Globus pallidus (tissue), 1 donor: Measurements from ENCODE around the gene CCDC158.
A peak's percentile ranks its signal among the peaks of the same experiment; 100 is the strongest.
"Not testable (repeated sequence)": the region's sequence is repeated elsewhere in the genome, so short reads cannot be mapped to it uniquely, and the experiment has no call there.

ENCODE experiments used
- DNase-seq: peaks from one replicate; pipeline ENCODE4 v3.0.0-alpha.2; 2015; ENCODE audit warnings: low spot score

Gene CCDC158

DNA sequence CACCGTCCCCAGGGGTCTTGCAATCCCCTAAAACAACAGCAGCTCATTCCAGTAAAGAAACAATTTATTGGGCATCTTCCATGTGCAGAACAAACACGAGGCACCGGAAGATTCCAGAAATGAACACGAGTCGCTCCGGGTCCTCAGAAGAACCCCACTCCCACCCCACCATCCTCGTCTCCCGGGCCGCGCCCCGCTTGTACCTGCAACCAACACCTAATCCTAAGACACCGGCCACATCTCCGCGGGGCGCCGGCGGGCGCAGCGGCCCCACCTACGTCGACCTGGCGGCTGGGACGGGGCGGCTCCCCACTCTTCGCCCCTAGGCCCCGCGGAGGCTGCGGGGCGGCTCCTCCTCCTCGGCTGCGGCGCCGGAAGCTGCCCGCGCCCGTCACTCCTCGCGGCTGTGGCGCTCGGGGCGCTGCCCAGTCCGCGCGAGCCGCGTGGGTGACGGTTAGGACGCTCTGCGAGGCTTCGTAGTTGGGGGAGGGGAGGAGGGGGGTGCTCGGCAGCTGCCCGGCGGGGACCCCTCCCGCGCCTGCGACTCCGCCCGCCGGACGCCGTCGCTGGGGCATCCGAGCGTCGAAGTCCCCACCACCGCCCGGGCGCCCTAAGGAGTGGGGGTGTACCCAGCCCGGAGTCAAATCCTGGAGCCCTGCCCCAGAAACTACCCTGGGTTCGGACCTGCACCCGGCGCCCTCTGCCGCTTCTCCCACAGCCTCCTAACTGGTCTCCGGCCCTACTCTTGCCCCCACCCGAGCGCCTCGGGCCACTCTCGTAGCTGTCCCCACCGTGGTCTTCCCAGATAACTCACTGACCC is at the start of gene CCDC158:
Gene CCDC158 (minus strand): TSS at position 380 of the 820 bp plus-strand sequence. CDS start 17,934 bp downstream, outside the sequence.
- DNase-seq, result no peak

- DNase-seq, result no peak
These were observed 49.6 kb upstream of the CCDC158 start for GRCh38 chr4:76470532-76470931.

DNA sequence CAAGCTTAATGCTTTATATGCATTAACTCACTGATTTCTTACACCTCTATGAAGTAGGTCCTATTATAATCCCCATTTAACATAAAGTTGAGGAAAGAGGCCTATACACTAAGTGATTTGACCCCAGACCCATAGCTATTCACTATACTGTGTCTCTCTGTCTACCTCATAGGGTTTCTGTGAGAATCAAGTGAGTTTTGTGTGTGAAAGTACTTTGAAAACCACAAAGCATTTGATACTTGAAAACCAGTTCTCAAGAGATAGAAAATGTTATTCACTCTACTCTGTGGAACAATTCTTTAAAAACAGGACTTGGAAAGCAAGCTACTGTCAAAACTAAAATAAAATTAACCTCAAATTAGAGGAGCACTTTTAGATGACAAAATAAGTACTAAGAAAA is 49.1 kb upstream of the CCDC158 start:
- DNase-seq, result no peak

- no peak for DNase-seq
These were observed 42.6 kb upstream of the CCDC158 start for GRCh38 chr4:76463568-76463967.

DNA sequence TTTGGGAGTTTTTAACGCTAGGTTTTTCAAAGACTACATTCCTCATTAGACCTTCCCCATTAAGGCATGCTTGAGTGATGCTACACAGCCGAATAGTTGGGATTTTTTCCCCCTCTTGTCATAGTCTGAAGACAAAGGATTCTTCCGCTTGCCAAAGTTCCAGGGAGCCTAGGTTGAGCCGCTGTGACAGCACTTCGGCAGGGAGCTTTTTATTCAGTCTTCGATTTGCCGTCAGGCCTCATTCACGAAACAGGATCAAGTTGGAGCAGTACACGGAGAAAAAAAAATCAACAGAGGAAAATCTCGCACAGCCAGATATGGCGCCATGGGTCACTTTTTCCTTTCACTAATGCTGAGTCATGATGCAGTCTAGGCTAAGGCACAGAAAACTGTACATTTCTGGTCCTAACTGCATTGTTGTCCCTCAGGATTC is 38.4 kb upstream of the CCDC158 start:
- no peak for DNase-seq

DNA sequence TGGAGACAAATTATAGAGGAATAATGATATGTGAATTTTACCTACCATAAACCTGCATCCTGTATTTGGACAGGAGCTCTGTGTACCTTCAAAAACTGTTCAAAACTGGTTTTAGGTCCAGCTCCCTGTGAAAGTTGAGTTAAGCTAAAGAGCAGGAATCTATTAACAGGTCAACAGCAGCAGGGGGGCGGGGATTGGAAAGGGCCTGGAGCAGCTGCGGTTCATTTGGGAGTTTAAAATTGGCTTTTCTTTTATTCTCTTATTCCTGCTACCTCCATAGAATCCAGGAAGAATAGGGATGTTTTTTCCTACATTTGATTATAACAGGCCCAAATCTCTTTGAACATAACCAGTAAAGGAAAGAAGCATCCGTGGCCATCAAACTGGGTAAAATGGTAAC is 37.9 kb upstream of the CCDC158 start:
- no peak for DNase-seq

GRCh38 chr4:76458297-76458696 is 37.4 kb upstream of the CCDC158 start:
- DNase-seq, result no peak

DNA sequence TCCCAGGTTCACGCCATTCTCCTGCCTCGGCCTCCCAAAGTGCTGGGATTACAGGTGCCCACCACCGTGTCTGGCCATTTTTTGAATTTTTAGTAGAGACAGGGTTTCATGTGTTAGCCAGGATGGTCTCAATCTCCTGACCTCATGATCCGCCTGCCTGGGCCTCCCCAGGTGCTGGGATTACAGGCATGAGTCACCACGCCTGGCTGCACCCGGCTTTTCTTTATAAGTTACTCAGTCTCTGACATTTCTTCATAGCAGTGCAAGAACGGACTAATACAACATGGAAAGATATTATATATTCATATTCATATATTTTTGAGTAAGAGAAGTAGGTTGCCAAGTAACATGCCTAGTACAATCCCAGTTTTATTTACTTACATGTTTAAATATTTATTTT is 36.9 kb upstream of the CCDC158 start:
- DNase-seq, result no peak

DNA sequence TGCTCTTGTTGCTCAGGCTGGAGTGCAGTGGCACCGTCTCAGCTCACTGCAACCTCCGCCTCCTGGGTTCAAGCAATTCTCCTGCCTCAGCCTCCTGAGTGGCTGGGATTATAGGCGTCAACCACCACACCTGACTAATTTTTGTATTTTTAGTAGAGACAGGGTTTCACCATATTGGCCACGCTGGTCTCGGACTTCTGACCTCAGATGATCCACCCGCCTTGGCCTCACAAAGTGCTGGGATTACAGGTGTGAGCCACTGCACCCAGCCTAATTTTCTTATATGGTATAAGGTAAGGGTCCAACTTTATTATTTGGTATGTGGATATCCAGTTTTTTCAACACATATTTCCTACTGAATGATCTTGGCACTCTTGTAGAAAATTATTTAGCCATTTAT is 33.1 kb upstream of the CCDC158 start:
- DNase-seq, result not testable (repeated sequence)

DNA sequence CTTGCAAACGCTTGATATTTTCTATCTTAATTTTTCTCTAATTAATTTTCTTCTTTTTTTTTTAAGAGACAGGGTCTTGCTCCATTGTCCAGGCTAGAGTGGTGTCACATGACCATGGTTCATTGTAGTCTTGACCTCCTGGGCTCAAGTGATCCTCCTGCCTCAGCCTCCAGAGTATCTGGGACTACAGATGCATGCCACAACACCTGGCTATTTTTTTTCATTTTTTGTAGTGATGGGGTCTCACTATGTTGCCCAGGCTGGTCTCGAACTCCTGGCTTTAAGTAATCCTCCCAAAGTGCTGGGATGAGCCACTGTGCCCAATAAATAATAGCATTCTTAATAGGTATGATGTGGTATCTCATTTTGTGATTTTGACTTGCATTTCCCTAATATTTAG is 32.3 kb upstream of the CCDC158 start:
- DNase-seq, result no peak

- DNase-seq, result no peak
These were observed 28.9 kb upstream of the CCDC158 start for GRCh38 chr4:76449833-76450232.

- DNase-seq, result no peak
These were observed 28.4 kb upstream of the CCDC158 start for GRCh38 chr4:76449362-76449767.

- no peak for DNase-seq
These were observed 27.3 kb upstream of the CCDC158 start for GRCh38 chr4:76448211-76448610.

DNA sequence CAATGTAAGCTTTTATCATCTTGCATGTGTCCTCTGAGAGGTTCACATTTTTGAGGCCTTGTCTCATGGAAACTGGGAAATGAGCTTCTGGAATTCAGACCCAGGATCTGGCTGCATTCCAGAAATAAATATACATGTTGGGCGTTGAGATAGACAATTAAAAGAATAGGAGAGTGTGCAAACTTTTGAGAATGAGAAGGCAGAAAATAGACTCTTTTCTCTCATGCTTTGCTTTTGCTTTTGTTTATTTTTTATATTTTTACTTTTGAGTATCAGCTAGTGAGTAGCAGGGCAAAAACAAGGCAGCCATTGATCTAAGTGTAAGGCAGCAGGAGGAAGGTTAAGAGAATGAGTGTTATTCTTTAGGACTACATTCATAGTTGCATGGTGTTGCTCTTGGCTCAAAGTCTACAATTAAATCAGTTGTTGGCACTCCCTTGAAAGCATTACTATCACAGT is 26.5 kb upstream of the CCDC158 start:
- DNase-seq, result peak; percentile 58

DNA sequence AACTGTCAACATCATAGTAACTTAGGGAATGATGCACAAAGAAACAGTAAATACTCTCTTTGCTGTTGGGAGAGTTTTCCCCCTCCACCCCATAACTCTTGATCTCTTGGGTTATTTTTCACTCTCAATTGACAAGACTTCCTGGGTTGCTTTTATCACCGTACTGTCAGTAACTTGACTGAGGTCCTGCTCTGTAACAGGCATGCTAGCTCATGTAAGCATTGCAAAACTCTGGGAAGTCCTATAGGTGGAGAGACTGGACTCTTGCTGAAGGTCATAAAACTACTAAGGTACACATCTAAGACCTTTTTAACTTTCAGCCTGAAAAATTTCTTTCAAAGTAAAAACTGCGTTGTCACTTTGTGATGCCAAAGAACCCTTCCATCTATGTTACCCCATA is 25.0 kb upstream of the CCDC158 start:
- DNase-seq, result no peak

DNA sequence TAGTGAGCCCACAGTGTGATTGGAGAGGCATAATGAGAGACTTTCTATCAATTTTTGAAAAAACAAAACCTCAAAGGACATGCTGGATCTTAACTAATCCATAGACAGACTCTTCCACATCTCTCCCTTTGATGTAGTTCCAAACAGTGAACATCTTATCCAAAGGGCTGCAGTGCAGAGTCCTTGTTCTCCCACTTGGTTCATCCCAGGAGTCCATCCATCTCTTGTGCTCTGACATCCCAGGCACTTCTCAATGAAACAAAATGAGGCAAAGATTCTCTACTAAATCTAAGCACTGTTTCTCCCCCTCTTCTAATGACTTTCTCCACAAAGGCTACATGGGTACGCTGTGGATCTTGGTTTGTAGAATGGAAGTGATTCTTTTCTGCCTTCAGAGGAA is 22.4 kb upstream of the CCDC158 start:
- no peak for DNase-seq

GRCh38 chr4:76442807-76443206 is 21.9 kb upstream of the CCDC158 start:
- DNase-seq, result no peak

DNA sequence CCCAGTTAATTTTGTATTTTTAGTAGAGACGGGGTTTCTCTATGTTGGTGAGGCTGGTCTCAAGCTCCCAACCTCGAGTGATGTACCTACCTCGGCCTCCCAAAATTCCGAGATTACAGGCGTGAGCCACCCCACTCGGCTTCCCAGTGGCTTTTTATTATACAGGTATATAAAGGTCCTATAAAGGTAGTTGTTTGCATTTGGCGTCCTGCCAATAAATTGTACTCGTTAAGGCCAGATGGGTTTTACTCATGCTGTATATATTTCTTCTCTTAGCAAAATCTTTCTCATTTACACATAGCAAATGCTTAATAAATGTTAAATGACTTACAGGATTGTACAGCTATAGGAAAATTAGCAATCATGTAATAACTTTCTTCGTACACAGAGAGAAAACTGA is 20.9 kb upstream of the CCDC158 start:
- no peak for DNase-seq

GRCh38 chr4:76439491-76439890 is 18.6 kb upstream of the CCDC158 start:
- no peak for DNase-seq

DNA sequence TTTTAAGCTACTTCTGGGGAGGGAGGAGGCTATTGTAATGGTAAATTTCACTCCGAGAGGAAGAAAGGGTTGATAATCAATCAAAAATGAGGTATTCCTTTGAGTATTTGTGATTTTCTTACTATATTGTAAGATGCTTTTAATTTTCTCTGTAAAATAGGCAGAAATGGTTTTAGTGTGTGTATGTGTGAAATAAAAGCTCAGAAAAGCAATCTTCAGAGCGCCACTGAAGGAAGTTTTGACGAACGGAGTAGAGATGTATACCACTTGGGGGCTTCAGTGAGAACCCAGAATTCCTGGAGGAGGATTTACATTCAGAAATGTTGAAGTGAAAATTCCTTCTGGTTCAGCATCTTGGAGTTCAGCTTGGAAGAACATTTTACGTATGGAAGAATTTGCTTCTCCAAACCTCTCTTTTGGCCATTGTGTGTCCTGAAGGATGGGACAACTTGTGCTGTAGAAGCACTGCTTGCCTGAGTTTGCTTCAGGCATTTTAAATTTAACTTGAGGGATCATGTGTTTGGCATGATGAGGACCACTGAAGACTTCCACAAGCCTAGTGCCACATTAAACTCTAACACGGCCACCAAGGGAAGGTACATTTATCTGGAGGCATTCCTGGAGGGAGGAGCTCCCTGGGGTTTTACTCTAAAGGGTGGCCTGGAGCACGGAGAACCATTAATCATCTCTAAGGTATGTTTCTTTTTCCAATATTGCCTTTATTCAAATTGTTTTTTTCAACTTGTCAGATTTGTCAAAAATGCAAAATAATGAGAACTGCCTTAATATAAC is 14.8 kb upstream of the CCDC158 start:
- no peak for DNase-seq

DNA sequence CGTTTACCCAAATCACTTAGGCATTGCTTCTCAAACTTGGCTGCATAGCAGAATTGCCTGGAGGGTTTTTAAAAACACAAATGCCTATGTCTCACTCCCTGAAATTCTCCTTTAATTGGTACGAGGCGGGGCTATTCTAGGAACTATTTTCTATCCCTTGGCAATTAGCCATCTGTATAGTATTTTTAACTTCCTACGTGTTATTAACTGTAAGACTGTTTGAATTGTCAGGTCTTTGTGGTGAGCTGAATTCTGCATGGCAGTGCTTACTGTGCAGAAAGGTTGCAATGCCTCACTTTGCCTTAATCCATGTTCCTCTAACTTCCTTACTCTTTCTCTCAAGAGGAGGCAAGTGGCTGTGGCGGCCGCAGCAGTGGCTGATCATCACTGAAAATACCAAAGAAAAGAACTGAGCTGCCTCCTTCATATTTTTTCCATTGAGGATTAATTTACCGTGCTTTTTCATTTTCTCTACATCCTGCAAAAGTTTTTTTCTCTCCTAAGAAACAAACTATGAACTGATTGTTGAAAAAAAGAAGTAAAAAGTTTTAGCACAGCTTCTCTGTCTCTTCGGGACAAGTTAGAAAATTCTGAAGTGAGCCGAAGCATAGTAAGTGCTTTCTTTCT is 14.1 kb upstream of the CCDC158 start, which contains the start of gene SHROOM3:
Gene SHROOM3 (plus strand): TSS at position 329 of the 627 bp plus-strand sequence. CDS start 824 bp downstream, outside the sequence.
- no peak for DNase-seq
